ENCODE results near the gene RPS18.

The RPS18 gene

DNA sequence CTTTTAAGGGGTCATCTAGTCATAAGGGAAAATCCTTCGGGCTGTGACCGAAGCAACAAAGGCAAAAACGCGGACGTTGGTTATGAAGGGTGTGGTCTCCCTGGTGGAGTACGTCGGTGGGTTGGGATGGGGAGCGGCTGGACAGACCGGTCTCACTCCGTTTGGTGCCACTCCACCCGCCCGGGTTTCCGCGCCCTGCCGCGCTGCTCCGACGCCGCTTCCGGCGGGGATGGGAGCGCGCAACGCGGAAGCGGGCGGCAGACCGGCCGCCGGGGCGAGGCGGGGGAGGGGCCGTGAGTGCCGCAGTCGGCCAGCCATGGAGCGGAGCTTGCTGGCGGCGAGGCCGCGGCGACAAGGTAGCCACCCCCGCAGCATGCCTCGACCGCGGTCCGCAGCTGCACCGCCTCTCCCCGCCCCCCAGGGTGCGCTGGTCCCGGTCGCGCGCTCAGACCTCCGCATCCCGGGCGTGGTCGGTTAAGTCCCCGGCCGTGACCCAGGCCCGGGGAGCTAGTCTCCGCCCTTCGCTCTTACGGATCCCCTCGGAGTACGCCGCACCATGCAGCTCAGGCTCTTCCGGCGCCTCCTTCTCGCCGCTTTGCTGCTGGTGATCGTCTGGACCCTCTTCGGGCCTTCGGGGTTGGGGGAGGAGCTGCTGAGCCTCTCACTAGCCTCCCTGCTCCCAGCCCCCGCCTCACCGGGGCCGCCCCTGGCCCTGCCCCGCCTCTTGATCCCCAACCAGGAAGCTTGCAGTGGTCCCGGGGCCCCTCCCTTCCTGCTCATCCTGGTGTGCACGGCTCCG is 5.2 kb downstream of the RPS18 start, which contains the start of gene B3GALT4:
Gene B3GALT4, plus strand, starts transcription at position 260 of the 799 bp plus-strand sequence. Its CDS starts 297 bp downstream, at position 557.
- peak; percentile 89 to 92 for DNase-seq
- TF ChIP-seq GATA1 (IDR thresholded peaks at IDR 0.05; ENCODE audit: low read depth, low read length) = no peak
- TF ChIP-seq POLR2A (IDR thresholded peaks at IDR 0.05; ENCODE audit: low read length) = peak; percentile 69

DNA sequence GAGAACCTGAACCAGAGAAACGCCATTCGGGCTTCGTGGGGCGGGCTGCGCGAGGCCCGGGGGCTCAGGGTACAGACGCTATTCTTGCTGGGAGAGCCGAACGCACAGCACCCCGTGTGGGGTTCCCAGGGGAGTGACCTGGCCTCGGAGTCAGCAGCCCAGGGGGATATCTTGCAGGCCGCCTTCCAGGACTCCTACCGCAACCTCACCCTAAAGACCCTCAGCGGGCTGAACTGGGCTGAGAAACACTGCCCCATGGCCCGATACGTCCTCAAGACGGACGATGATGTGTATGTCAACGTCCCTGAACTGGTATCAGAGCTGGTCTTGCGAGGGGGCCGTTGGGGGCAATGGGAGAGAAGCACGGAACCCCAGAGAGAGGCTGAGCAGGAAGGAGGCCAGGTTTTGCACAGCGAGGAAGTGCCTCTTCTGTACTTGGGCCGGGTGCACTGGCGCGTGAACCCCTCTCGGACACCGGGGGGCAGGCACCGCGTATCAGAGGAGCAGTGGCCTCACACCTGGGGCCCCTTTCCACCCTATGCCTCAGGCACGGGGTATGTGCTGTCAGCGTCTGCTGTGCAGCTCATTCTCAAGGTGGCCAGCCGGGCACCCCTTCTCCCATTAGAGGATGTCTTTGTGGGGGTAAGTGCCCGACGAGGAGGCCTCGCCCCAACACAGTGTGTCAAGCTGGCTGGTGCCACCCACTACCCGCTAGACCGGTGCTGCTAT is 6.0 kb downstream of the RPS18 start:
- DNase-seq = no peak
- no peak for TF ChIP-seq POLR2A (IDR thresholded peaks at IDR 0.05; ENCODE audit: low read length)
- TF ChIP-seq GATA1 (IDR thresholded peaks at IDR 0.05; ENCODE audit: low read depth, low read length) = no peak

DNA sequence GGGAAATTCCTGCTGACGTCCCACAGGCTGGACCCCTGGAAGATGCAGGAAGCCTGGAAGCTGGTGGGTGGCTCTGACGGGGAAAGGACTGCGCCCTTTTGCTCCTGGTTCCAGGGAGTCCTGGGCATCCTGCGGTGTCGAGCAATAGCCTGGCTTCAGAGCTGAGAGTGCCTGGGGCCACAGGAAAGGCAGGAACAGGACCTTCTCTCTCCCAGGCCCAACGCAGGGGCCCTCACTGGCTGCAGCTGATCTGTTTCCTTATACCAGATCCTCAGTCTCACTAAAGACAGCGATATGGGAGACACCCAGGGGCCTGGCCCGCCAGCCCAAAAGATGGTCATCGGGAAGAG is 6.5 kb downstream of the RPS18 start:
- TF ChIP-seq GATA1 (IDR thresholded peaks at IDR 0.05; ENCODE audit: low read depth, low read length) (no peak), POLR2A (IDR thresholded peaks at IDR 0.05; ENCODE audit: low read length) (peak; percentile 30)
- DNase-seq = no peak

DNA sequence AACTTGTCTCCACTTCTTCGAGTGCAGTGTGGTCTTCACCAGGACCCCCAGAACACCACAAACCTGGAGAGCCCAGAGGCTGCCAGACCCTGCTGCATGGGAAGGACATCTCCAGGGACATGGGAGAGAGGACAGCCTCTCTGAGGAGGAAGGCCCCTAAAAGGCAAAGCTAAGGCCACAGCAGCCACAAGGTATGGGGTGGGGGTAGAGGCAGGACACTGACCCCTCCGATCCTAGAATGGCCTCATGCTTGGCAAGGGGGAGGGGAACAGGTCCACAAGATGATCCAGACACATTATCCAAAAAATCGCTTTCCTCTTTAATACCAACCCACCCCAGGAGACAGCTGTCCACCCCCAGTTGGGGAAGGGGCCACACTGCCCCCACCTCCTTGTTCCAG is 6.9 kb downstream of the RPS18 start:
- no peak for TF ChIP-seq GATA1 (IDR thresholded peaks at IDR 0.05; ENCODE audit: low read depth, low read length)
- peak; percentile 1 for TF ChIP-seq POLR2A (IDR thresholded peaks at IDR 0.05; ENCODE audit: low read length)
- no peak for DNase-seq

DNA sequence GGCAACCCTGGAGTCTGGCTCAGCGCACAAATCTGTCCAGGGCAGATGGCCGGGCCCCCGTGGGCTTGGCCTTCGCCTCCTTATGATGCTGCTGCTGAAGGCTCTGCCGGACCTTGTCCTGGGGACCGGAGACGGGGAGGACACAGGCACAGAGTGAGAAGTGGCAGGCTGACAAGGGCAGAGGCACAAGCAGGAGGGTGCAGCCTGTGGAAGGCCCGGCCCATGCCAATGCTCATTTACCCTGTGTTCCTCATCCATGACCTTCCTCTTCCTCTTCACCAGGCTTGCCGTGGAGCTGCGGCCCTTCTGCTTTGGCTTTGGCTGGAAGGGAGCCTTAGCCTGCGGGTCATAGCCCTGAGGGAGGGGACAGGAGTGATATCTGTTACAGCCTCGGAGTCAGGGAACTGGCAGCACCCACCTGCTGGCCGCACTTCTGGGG is 7.4 kb downstream of the RPS18 start:
- TF ChIP-seq GATA1 (IDR thresholded peaks at IDR 0.05; ENCODE audit: low read depth, low read length) (no peak), POLR2A (IDR thresholded peaks at IDR 0.05; ENCODE audit: low read length) (no peak)

DNA sequence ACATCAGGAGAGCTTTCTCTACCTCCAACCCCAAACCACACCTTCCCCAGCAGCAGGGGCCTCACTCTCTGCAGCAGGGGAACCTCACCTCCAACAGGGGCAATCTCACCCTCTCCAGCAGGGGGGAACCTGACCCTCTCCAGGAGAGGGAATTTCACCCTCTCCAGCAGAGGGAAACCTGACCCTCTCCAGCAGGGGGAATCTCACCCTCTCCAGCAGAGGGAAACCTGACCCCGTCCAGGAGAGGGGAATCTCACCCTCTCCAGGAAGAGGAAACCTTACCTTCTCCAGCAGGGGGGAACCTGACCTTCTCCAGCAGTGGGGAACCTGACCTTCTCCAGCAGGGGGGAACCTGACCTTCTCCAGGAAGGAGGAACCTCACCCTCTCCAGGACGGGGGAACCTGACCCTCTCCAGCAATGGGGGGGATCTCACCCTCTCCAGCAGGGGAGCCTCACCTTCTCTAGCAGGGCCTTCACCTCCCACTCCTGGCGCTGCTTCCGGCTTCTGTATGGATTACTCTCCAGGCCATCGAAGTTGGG is 8.2 kb downstream of the RPS18 start:
- TF ChIP-seq POLR2A (IDR thresholded peaks at IDR 0.05; ENCODE audit: low read length) (no peak), GATA1 (IDR thresholded peaks at IDR 0.05; ENCODE audit: low read depth, low read length) (no peak)
- peak; percentile 42 to 51 for DNase-seq

More for the DNA sequence above, 7.4 kb downstream of the RPS18 start:
- no peak for DNase-seq

DNA sequence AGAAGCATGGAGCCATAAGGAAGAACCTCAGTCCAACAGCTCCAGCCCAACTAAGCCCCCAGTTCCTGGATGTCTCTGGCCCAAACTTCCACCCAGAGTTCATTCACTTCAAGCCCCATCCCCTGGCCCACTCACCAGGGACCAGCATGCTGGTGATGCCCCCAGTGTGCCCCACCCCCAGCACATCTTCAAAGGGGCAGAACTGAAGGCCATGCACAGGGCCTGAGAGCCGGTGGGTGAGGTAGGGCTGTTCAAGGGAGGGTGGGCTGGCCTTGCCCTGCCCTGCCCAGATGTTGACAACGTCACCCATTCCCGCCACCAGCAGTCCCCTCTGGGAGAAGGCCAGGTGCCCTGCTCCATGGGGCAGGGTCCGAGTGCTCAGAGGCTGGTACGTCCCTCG is 8.7 kb downstream of the RPS18 start:
- TF ChIP-seq GATA1 (IDR thresholded peaks at IDR 0.05; ENCODE audit: low read depth, low read length) (no peak), POLR2A (IDR thresholded peaks at IDR 0.05; ENCODE audit: low read length) (no peak)

DNA sequence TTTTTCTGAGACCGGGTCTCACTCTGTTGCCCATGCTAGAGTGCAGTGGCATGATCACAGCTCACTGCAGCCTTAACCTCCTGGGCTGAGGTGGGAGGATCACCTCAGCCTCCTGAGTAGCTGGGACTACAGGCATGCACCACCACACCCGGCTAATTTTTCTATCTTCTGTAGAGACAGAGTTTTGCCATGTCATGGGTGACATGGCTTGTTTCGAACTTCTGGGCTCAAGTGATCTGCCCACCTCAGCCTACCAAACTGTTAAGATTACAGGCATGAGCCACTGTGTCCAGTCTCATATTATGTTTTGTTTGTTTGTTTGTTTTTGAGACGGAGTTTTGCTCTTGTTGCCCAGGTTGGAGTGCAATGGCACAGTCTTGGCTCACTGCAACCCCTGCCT is 13.3 kb downstream of the RPS18 start:
- peak; percentile 71 for DNase-seq

More for the DNA sequence above, 8.7 kb downstream of the RPS18 start:
- DNase-seq = no peak

DNA sequence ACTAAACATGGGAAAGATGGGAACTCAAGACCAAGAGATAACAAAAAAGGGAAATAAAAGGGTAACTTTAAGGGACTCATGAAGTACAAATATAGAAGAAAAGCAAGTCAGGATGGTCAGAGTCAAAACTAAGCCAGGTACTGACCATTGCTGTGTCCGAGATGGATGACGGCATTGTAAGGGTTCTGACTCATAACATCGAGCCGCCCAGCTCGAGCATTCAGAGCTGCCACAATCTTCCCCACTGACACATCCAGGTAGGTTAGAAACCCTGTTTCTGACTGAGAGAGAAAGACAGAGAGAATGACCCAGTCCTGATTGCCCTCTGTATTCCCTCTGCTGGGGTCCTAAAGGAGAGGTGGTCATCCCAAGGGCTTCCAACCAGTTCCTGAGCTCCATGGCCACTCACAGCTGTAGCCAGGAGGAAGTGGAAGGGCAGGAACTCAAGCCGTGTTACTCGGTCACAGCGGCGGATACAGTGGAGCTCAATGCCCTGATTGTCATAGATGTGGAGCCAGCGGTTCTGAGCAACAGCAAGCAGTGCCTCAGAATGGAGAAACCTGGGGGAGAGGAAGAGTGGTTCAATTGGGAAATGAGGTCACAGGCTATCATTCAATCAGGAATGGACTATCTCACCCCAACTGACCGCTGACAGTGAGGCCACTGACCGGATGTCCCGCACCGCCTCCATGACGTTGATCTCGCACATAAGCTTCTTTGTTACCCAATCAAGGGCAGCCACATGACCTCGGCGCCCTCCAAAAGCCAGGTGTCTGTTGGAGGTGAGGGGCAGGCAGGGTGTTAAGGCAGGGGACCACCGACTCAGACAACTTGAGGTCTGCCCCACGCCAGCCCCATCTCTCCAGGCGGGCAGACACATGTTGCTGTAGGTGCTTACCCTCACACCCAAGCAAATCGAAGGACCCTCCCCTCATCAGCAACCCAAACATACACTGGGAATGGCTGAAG is 15.4 kb downstream of the RPS18 start:
- no peak for TF ChIP-seq POLR2A (IDR thresholded peaks at IDR 0.05; ENCODE audit: low read length)
- TF ChIP-seq GATA1 (IDR thresholded peaks at IDR 0.05; ENCODE audit: low read depth, low read length) = no peak
- no peak for DNase-seq

DNA sequence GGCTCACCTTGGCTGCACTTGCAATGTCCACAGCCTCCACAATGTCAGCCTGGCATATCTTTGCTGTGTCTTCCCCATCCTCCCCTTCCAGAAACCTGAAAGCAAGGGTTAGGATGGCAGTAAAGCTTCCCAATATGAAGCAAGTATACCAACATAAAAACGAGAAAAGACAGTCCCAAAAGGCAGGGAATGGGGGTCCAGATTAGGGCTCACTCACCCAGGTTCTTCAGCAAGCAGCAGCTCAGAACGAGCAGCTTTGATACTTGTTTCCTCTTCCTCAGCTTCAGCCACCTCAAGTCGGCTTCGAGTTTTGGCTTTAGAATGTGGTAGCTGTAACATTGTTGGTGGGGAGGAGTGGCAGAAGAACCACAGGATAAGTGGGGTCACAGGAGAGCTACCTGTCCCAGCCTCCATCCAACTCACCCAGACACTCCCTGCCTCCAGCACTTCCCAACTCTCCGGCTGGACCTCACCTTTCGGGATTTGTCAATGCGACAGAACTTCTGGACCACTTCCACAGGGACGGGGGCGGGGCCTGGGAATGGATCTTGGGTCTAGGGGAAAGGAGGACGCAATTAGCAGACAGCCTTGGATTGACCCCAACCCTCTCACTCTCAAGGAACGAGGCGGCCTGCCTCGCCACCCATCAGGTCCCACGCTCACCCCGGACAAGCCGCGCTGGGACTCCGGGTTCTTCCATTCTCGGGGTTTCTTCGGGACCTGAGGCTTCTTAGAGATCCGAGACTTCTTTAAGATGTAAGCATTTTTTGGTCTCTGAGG is 16.5 kb downstream of the RPS18 start:
- TF ChIP-seq POLR2A (IDR thresholded peaks at IDR 0.05; ENCODE audit: low read length) = no peak
- no peak for DNase-seq

DNA sequence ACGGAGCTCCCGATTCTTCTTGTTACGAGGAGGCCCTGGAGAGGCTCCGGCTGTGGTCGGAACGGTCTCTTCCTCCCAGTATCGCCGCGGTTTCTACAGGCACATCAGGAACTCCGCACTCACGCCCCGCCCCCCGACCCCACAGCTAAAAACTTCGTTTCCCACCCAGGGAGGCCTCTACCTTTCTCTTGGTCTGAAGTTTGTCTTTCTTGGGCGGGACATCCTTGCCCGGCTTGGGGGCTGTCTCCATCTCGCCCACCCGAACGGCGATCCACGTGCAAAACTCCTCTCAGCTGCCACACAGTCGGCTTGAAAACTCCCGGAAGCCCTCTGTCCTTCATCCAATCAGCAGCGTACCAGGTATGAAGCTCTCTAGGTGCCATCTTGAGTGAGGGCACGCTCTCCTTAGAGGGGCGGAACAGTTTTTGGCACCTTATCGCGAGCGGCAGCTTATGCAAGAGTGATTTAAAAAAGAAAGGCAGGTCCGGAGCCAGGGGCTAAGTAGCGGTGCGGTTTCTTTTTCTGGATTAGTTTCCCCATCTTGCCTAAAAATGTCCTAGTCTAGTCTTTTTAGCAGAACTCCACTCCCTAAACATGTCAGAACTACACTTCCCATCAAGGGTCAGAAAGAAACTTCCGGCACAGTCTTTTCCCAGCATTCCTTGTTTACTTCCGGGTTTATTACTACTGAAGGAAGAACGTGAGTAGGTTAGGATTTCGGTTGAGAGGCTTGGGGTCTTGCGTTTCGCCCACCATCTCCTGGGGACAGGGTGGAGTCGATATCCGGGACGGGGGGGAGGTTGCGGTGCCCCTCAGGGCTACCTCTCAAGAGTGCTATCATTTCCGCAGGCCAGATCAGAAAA is 17.3 kb downstream of the RPS18 start, which contains the start of the genes PFDN6 and WDR46:
Gene PFDN6, plus strand, starts transcription at position 681 of the 863 bp plus-strand sequence. CDS start 256 bp downstream, outside the sequence.
Gene WDR46, minus strand, starts transcription at position 319 of the 863 bp plus-strand sequence. Its CDS starts 69 bp downstream, at position 250.
- TF ChIP-seq GATA1 (IDR thresholded peaks at IDR 0.05; ENCODE audit: low read depth, low read length) = peak; percentile 30
- peak; percentile 77 for TF ChIP-seq POLR2A (IDR thresholded peaks at IDR 0.05; ENCODE audit: low read length)
- peak; percentile 93 to 94 for DNase-seq

Data from erythroblast (primary cell).